ENCODE data around the gene MBTD1.

DNA sequence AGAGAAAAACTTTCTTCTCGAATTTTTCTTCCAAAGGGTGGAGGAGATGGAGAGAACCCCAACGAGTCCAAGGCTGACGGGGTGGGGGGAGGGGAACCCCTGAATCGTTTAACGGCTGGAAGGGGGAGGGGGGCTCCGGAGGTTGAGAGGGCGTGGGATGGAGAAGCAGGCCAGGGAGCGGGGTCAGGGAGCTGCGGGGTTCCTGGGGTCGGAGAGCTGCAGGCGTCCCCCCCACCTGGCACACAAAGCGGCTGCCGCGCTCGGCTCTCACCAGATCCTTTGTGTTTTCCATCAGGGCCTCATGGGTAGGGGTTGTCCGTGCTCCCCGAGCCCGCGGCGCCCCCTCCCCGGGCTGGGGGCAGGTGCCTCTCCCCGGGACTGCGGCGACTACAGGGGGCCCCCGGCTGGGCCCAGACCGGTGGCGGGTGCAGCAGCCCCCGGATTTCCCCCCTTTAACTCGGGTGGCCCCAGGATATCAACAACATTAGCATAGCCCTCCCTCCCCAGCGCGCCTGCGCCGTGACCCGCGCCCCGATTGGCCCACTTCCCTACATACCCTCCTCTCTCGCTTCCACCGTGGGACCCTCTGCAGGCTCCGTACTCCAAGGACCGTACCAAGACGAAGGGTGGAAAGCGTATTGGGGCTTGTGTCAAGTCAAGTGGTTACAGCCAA lies at the start of gene MBTD1:
- TF ChIP-seq, protein P1, sequence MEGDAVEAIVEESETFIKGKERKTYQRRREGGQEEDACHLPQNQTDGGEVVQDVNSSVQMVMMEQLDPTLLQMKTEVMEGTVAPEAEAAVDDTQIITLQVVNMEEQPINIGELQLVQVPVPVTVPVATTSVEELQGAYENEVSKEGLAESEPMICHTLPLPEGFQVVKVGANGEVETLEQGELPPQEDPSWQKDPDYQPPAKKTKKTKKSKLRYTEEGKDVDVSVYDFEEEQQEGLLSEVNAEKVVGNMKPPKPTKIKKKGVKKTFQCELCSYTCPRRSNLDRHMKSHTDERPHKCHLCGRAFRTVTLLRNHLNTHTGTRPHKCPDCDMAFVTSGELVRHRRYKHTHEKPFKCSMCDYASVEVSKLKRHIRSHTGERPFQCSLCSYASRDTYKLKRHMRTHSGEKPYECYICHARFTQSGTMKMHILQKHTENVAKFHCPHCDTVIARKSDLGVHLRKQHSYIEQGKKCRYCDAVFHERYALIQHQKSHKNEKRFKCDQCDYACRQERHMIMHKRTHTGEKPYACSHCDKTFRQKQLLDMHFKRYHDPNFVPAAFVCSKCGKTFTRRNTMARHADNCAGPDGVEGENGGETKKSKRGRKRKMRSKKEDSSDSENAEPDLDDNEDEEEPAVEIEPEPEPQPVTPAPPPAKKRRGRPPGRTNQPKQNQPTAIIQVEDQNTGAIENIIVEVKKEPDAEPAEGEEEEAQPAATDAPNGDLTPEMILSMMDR (IDR thresholded peaks at IDR 0.05) = no peak
- no peak for TF ChIP-seq POLR2A (IDR thresholded peaks at IDR 0.05)
